ENCODE measurements around the gene IFITM2. TPM values are rescaled to one million over a fixed set of nuclear protein-coding genes. Genes with fewer than 3 reads are reported as not detected.

IFITM2 gene
- total RNA-seq, 2 donors from 2014 or later = 87.9 to 171 TPM

DNA sequence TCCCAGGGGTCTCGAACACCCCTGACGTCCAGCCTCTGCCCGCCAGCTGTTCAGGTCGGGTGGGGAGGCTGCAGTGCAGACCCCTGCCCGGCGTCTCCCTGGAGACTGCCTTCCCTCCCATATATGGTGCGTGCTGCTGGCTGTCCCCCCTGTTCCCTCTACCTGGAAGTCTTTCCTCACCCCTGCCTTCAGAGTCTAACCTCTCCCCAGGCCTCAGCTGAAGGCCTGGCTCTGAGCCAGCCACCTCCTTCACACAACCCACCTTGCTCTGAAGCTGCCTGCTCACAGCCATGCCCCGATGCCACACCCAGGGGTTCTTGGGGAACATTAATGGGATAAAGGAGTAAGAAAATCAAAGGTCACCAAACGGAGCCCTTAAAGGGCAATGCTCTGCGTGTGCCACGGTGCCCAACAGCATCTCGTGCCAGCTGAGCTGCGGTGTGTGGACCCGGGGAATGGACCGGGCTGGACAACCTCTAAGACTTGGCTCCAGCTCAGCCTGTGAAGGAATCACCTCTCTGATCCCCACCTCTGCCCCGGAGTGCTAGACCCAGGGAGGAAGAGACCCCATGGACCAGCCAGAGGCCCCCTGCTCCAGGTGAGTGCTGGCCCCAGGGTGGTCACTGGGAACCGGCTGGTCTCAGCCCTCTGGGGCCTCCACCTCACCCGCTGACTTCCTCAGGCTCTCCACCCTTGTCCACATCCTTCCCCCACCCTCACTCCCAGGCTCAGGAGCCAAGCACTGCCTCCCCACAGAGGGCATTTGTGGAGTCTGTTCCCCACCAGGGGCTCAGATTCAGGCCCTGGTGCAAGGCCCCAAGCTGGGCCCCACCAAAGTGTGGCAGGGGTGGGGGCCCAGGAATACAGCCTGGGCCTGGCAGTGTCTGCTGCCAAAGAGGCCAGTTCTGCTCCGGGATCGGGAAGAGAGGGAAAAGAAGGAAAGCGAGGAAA, 29.3 kb upstream of the IFITM2 start, which contains the start of gene NLRP6:
TSS of gene NLRP6 (plus strand) at position 407 of the 951 bp plus-strand sequence. CDS start at position 570, 163 bp downstream.
- Mint-ChIP-seq H3K4me3 (peak within 1 kb of the TSS; percentile 64), H3K36me3 (no peaks in the 10 kb centered on the region), H3K27me3 (peaks cover 15 to 17% of the 10 kb centered on the region in 2 donors), H3K4me1 (ENCODE audit: low read depth in 2 of 2) (peaks cover 13 to 31% of the 10 kb centered on the region in 2 donors), H3K9me3 (no peaks in the 10 kb centered on the region), H3K27ac (peak within 1 kb of the TSS in 1 of 2 donors; percentile 37)
- DNase-seq (ENCODE audit: low spot score) (no peak), ATAC-seq (no peak)

DNA sequence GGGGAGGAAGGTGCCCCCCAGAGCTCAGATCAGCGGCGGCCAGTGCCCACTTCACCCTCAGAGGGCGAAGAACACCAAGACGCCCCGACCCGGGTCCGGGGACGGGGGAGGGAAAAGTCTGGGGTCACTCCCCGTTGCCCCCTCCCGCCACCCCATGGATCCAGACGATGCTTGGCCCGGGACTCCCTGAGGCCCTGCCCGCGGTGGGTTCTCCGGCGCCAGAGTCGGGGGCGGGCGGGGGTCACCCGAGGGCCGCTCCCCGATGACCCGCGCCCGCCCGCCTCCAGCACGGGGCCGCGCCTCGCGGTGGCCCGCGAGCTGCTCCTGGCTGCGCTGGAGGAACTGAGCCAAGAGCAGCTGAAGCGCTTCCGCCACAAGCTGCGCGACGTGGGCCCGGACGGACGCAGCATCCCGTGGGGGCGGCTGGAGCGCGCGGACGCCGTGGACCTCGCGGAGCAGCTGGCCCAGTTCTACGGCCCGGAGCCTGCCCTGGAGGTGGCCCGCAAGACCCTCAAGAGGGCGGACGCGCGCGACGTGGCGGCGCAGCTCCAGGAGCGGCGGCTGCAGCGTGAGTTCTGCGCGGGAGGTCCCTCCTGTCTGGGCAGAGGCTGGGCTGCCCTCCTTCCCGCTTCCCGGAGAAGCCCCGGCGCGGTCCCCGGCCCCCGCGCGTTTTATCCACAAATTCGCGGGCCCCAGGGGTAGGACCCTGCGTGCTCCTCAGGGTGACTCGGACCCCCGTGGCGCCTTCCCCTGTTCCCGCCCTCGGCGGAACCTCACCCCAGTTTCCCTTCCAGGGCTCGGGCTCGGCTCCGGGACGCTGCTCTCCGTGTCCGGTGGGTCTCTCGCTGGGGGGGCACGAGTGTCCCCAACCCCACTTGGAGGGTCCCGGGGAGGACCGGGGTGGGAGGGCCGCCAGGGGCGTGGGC, 28.3 kb upstream of the IFITM2 start:
- Mint-ChIP-seq H3K27me3 (peaks cover 20 to 21% of the 10 kb centered on the region in 2 donors), H3K36me3 (no peaks in the 10 kb centered on the region), H3K27ac (peak overlapping the region in 1 of 2 donors; percentile 37), H3K4me1 (ENCODE audit: low read depth in 2 of 2) (peaks cover 19 to 36% of the 10 kb centered on the region in 2 donors), H3K9me3 (no peaks in the 10 kb centered on the region), H3K4me3 (peak overlapping the region; percentile 64)
- ATAC-seq = no peak
- DNase-seq (ENCODE audit: low spot score) = peak; percentile 52

DNA sequence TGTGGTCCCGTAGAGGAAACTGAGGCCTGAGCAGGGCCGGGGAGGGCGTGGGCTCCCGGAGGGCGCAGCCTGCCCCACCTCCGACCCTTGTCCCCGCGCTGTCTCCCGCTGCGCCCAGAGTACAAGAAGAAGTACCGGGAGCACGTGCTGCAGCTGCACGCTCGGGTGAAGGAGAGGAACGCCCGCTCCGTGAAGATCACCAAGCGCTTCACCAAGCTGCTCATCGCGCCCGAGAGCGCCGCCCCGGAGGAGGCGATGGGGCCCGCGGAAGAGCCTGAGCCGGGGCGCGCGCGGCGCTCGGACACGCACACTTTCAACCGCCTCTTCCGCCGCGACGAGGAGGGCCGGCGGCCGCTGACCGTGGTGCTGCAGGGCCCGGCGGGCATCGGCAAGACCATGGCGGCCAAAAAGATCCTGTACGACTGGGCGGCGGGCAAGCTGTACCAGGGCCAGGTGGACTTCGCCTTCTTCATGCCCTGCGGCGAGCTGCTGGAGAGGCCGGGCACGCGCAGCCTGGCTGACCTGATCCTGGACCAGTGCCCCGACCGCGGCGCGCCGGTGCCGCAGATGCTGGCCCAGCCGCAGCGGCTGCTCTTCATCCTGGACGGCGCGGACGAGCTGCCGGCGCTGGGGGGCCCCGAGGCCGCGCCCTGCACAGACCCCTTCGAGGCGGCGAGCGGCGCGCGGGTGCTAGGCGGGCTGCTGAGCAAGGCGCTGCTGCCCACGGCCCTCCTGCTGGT, 27.5 kb upstream of the IFITM2 start:
- DNase-seq (ENCODE audit: low spot score) = peak; percentile 62
- H3K4me1 Mint-ChIP-seq (ENCODE audit: low read depth in 2 of 2) = peaks cover 19 to 38% of the 10 kb centered on the region in 2 donors
- H3K27me3 Mint-ChIP-seq = peaks cover 20 to 23% of the 10 kb centered on the region in 2 donors

DNA sequence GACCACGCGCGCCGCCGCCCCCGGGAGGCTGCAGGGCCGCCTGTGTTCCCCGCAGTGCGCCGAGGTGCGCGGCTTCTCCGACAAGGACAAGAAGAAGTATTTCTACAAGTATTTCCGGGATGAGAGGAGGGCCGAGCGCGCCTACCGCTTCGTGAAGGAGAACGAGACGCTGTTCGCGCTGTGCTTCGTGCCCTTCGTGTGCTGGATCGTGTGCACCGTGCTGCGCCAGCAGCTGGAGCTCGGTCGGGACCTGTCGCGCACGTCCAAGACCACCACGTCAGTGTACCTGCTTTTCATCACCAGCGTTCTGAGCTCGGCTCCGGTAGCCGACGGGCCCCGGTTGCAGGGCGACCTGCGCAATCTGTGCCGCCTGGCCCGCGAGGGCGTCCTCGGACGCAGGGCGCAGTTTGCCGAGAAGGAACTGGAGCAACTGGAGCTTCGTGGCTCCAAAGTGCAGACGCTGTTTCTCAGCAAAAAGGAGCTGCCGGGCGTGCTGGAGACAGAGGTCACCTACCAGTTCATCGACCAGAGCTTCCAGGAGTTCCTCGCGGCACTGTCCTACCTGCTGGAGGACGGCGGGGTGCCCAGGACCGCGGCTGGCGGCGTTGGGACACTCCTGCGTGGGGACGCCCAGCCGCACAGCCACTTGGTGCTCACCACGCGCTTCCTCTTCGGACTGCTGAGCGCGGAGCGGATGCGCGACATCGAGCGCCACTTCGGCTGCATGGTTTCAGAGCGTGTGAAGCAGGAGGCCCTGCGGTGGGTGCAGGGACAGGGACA, 26.7 kb upstream of the IFITM2 start:
- Mint-ChIP-seq H3K27me3 (peaks cover 20 to 25% of the 10 kb centered on the region in 2 donors), H3K9me3 (no peaks in the 10 kb centered on the region), H3K36me3 (no peaks in the 10 kb centered on the region), H3K4me1 (ENCODE audit: low read depth in 2 of 2) (peaks cover 19 to 38% of the 10 kb centered on the region in 2 donors), H3K27ac (no peak overlapping the region), H3K4me3 (peak overlapping the region; percentile 62)
- peak; percentile 56 to 57 for ATAC-seq
- peak; percentile 68 for DNase-seq (ENCODE audit: low spot score)

More for the DNA sequence above, 27.5 kb upstream of the IFITM2 start:
- Mint-ChIP-seq H3K27ac (no peak overlapping the region), H3K36me3 (no peaks in the 10 kb centered on the region), H3K9me3 (no peaks in the 10 kb centered on the region), H3K4me3 (no peak overlapping the region)
- ATAC-seq = peak; percentile 53 to 68

DNA sequence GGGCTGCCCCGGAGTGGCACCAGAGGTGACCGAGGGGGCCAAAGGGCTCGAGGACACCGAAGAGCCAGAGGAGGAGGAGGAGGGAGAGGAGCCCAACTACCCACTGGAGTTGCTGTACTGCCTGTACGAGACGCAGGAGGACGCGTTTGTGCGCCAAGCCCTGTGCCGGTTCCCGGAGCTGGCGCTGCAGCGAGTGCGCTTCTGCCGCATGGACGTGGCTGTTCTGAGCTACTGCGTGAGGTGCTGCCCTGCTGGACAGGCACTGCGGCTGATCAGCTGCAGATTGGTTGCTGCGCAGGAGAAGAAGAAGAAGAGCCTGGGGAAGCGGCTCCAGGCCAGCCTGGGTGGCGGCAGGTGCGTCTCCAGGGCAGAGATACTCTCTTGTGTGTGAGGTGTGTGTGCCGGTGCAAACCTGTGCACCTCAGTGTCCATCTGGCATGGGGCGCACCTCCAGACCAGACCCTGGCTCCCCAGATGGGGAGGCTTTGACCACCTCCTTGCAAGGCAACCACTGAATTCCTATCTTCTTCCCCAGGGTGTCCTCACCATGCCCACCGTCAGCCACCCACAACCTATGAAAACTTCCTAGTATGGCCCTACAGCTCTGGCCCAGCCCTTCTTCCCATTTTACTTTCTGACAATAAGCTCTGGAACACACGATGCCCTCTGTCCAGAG, 26.0 kb upstream of the IFITM2 start:
- Mint-ChIP-seq H3K4me3 (peak overlapping the region; percentile 62), H3K9me3 (no peaks in the 10 kb centered on the region), H3K36me3 (no peaks in the 10 kb centered on the region), H3K27ac (no peak overlapping the region), H3K4me1 (ENCODE audit: low read depth in 2 of 2) (peaks cover 19 to 38% of the 10 kb centered on the region in 2 donors), H3K27me3 (peaks cover 20 to 28% of the 10 kb centered on the region in 2 donors)
- peak; percentile 50 for DNase-seq (ENCODE audit: low spot score)
- no peak for ATAC-seq

DNA sequence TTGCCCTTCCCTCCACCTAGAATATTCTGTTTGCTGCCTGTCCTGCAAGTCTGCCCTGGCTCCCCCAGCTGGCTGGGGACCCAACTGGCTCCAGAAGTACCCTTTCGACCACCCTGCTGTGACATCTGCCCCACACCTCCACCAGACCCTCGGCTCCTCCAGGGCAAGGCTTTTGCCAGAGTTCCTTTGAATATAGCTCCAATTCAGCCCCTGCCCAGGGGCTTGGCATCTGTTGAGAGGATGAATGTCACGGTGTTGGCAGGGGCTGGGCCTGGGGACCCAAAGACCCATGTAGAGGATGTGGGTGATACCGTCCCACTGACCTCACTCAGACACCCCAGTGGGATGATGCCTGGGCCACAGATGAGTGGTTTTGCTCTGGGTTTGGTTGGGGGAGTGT, 25.4 kb upstream of the IFITM2 start:
- H3K4me1 Mint-ChIP-seq (ENCODE audit: low read depth in 2 of 2) = peaks cover 19 to 41% of the 10 kb centered on the region in 2 donors
- H3K27me3 Mint-ChIP-seq = peaks cover 20 to 32% of the 10 kb centered on the region in 2 donors
- DNase-seq (ENCODE audit: low spot score) (no peak), ATAC-seq (no peak)
- no peaks in the 10 kb centered on the region for H3K36me3 Mint-ChIP-seq
- H3K9me3 Mint-ChIP-seq = no peaks in the 10 kb centered on the region
- peak overlapping the region; percentile 34 for H3K4me3 Mint-ChIP-seq
- H3K27ac Mint-ChIP-seq = no peak overlapping the region

DNA sequence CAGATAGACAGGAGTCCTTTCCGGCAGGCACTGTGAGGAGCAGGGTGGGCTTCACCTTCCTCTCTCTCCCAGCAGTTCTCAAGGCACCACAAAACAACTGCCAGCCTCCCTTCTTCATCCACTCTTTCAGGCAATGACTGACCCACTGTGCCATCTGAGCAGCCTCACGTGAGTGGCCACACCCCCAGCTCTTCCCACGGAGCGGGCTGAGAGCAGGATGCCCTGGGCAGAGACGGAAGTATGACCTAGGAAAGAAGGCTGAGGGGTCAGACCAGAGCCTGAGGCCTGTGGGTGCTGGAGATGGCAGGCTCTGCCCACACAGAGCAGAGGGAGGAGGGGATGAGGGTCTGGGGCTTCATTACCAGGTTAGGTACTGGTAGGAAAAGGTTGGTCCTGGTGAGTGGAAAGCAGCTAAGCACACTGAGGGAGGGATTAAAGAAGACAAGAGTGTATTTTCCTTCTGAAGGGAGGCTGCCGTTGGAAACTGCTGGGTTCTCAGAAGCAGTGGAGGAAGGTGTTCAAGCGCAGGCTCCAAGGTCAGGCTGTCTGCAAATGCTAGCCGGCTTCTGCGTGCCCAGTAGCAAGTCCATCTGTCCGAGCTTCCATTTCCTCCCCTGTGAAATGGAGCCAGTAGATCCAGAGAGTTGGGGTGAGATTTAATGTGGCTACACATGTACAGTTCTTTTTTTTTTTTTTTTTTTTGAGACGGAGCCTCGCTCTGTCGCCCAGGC, 24.8 kb upstream of the IFITM2 start:
- peak overlapping the region; percentile 34 for H3K4me3 Mint-ChIP-seq
- no peak for ATAC-seq
- H3K27me3 Mint-ChIP-seq = peaks cover 20 to 33% of the 10 kb centered on the region in 2 donors
- H3K4me1 Mint-ChIP-seq (ENCODE audit: low read depth in 2 of 2) = peaks cover 18 to 40% of the 10 kb centered on the region in 2 donors
- DNase-seq (ENCODE audit: low spot score) = no peak
- H3K27ac Mint-ChIP-seq = no peak overlapping the region
- H3K36me3 Mint-ChIP-seq = no peaks in the 10 kb centered on the region
- H3K9me3 Mint-ChIP-seq = no peaks in the 10 kb centered on the region

DNA sequence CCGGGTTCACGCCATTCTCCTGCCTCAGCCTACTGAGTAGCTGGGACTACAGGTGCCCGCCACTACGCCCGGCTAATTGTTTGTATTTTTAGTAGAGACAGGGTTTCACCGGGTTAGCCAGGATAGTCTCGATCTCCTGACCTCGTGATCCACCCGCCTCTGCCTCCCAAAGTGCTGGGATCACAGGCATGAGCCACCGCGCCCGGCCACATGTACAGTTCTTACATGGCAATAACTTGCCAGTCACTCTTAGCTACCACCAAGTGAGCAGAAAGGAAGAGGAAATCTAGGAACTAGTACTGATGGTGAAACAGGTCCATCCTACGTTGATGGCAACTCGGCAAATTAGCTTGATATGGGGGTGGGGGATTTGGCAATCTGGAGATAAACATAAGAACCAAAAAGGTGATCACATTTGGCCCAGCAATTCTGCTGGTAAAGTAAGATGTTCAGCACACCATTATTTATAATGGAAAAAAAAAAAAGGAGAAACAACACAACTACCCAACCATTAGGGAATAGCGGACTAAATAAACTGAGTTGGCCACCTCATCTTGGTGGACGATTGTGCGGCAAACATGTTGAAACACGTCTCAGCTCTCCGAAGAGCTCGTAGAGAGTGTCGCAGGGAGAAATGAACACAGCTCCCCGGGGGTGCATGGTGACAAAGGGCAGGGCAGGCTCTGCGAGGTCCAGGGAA, 24.1 kb upstream of the IFITM2 start:
- H3K27ac Mint-ChIP-seq = no peak overlapping the region
- no peaks in the 10 kb centered on the region for H3K36me3 Mint-ChIP-seq
- H3K27me3 Mint-ChIP-seq = peaks cover 20 to 35% of the 10 kb centered on the region in 2 donors
- ATAC-seq (no peak), DNase-seq (ENCODE audit: low spot score) (peak; percentile 52)
- peaks cover 17 to 40% of the 10 kb centered on the region in 2 donors for H3K4me1 Mint-ChIP-seq (ENCODE audit: low read depth in 2 of 2)
- H3K9me3 Mint-ChIP-seq = no peaks in the 10 kb centered on the region
- H3K4me3 Mint-ChIP-seq = no peak overlapping the region

DNA sequence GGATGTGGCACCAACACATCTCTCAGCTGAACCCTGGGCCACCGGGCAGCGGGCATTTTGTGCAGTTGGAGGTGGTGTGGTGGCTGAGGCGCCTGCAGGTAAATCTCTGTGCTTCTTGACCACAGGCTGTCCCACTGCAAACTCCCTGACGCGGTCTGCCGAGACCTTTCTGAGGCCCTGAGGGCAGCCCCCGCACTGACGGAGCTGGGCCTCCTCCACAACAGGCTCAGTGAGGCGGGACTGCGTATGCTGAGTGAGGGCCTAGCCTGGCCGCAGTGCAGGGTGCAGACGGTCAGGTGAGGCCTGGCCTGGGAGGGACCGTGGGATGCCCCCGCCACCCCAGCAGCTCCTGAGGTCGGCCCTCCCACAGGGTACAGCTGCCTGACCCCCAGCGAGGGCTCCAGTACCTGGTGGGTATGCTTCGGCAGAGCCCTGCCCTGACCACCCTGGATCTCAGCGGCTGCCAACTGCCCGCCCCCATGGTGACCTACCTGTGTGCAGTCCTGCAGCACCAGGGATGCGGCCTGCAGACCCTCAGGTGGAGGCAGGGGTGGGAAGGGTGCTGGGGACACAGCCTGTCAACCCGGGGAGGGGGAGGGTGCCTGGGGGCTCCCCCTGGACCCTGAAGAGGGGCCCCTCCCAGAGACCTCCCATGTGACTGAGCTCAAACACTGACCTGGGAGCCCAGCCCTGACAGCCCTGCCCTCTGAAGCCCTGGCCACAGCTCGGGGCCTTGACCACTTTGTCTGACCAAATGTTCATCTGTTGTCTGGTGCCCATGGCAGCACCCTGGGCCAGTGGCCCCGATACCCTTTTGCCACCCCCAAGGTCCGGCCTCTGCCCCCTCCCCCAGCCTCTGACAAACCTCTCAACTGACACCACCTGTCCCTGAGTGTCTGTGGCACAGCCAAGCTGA, 23.3 kb upstream of the IFITM2 start:
- H3K4me1 Mint-ChIP-seq (ENCODE audit: low read depth in 2 of 2) = peaks cover 17 to 38% of the 10 kb centered on the region in 2 donors
- ATAC-seq (no peak), DNase-seq (ENCODE audit: low spot score) (peak; percentile 62)
- H3K9me3 Mint-ChIP-seq = no peaks in the 10 kb centered on the region
- H3K4me3 Mint-ChIP-seq = no peak overlapping the region
- H3K27me3 Mint-ChIP-seq = peaks cover 20 to 33% of the 10 kb centered on the region in 2 donors
- no peaks in the 10 kb centered on the region for H3K36me3 Mint-ChIP-seq
- no peak overlapping the region for H3K27ac Mint-ChIP-seq

DNA sequence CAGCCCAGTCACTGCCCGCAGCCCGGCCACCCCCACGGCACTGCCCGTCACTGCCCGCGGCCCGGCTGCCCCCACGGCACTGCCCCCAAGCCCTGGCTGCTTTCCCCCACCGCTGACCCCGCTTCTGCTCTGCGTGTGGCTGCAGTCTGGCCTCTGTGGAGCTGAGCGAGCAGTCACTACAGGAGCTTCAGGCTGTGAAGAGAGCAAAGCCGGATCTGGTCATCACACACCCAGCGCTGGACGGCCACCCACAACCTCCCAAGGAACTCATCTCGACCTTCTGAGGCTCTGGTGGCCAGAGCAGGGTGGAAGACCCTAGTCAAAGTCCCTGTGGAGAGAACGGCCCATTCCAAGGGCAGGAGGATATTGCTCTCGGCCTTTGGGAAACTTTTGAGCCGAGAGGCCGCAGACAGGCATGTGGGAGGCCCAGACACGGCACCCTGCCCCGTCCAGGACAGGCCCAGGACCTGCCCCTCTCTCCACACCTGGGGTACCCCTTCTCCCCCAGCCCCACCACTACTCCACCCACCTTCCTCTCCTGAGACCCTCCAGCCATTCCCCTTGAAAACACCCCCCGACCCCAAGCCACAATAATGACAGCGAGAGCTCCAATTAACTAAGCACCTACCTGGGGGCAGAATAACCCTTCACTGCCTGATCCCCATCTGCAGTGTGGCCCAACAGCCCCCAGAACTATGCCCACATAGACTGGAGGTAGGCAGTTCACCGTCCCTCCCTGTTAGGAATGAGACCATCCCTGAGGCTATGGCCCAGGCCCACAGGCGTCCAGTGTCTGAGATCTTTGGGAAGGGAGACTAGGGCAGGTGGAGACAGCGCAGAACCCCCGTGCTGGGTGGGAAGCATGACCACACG, 22.4 kb upstream of the IFITM2 start:
- no peak for DNase-seq (ENCODE audit: low spot score)
- Mint-ChIP-seq H3K27ac (no peak overlapping the region), H3K4me1 (ENCODE audit: low read depth in 2 of 2) (peaks cover 17 to 41% of the 10 kb centered on the region in 2 donors), H3K4me3 (no peak overlapping the region), H3K9me3 (no peaks in the 10 kb centered on the region), H3K36me3 (no peaks in the 10 kb centered on the region), H3K27me3 (peaks cover 20 to 33% of the 10 kb centered on the region in 2 donors)
- ATAC-seq = no peak
